GM12891 (cell line): ENCODE measurements around the gene TSR1.

Source experiments
- POLR2A ChIP-seq: IDR thresholded peaks from 2 replicates; pipeline ENCODE4 v1.6.1; 2011; ENCODE audit warnings: low read depth, low read length, control low read depth
- POLR2AphosphoS5 ChIP-seq: IDR thresholded peaks from 2 replicates; pipeline ENCODE4 v1.6.1; 2011; ENCODE audit warnings: low read depth, low read length, control low read depth
- TAF1 ChIP-seq: IDR thresholded peaks from 2 replicates; pipeline ENCODE4 v1.6.1; 2011; ENCODE audit warnings: low read depth, low read length, control low read depth

GRCh38 chr17:2362016-2362415, 25.8 kb upstream of the TSR1 start:
- TF ChIP-seq POLR2A (no peak), TAF1 (no peak), POLR2AphosphoS5 (no peak)
